CD4-positive, alpha-beta T cell treated with Interleukin-4 for 1 hour (primary cell): ENCODE results near the gene AUNIP.

Experiments used
- DNase-seq, 2 donors: peaks; one replicate each; pipeline ENCODE4 v3.0.0-alpha.2; 2020 to 2022

Gene AUNIP

GRCh38 chr1:25807480-25808390 lies 51.5 kb downstream of the AUNIP start:
- DNase-seq, result no peak

DNA sequence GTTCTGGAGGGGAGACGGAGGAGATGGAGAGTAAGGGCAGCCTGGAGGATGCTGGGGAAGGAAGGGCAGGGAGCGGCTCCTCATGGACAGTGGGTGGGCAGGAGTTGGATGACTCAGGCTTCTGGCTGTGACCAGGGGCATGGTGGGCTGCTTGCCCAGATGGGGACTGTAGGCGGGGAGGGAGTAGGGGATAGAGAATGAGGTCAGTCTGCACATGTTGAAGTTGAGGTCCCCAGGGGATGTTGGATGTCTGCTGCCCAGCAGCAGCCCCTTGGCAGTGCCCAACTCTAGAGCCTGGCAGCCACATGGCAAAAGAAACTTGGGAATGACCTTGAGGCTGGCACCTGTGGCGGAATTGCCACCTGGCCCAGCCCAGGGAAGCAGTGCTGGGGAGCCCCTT lies 52.8 kb downstream of the AUNIP start:
- no peak for DNase-seq

DNA sequence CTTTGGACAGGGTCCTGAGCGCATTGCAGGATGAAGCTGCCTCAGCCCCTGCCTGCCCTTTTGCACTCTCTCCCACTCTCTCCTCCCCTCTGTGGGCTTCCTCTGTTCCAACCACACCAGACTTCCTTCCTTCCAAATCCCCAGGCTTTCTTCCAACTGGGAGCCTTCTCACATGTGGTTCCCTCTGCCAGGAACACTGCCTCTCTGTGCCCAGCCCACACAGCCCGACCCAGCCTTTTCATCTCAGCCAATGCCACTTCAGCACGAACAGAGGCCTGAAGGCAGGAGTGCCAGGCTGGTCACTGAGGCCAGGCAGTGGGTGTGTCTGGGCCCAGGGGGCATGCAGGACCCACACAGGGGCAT lies 53.4 kb downstream of the AUNIP start:
- DNase-seq, result no peak

GRCh38 chr1:25804964-25805862 lies 54.0 kb downstream of the AUNIP start:
- no peak for DNase-seq

DNA sequence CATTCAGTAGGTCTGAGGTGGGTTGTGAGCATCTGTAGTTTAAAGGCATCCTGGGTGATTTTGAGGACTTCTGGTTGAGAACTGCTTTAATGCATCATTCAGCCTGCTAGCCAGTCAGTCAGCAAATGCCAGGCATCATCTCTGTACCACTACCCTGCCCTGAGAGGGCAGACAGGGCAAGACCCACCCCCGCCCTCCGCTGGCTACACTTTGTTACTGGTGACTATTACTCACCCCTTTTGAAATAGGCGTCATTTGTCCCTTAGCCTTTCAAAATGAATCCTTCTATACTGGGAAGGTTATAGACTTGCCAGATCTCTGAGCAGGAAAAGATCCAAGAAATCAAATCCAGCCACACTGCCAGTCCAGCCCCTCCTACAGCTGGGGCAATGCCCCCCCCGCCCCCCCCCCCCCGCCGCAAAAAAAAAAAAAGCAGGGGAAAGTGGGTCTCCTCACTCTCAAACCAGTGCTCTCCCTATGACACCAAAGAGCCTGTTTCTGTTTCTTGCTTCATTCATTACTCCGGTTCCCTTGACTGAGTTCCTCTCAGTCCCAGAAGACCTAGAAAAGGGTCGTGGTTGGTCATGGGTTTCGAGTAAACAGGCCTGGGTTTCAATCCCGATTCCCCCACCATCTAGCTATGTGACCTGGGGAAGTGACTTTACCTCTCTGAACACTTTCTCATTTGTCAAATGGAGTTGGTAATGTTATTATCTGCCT lies 54.9 kb downstream of the AUNIP start:
- DNase-seq, result no peak

- no peak for DNase-seq
Measured at GRCh38 chr1:25803368-25803767, 55.9 kb downstream of the AUNIP start.

DNA sequence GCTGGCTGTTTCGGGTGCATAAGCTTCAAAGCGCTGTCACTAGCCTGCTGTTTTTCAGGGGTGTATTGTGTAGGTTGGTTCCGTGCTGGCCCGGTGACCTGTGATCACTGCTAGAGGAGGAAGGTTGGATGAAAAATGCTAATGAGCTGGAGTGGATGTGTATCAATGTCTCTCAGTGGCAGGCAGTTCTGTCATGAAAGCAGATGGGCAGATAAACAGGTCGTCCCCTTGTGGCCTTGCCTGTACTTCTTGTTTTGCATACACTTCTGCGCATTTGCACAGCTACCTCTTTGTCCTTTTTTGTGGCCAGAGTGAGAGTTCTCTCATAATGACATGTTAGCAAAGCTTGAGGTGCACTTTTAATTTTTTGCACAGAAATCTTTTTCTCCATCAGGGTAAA lies 56.3 kb downstream of the AUNIP start:
- DNase-seq, result peak in 1 of 2 donors; percentile 16

- no peak for DNase-seq
Measured at GRCh38 chr1:25800703-25801377, 58.4 kb downstream of the AUNIP start.

DNA sequence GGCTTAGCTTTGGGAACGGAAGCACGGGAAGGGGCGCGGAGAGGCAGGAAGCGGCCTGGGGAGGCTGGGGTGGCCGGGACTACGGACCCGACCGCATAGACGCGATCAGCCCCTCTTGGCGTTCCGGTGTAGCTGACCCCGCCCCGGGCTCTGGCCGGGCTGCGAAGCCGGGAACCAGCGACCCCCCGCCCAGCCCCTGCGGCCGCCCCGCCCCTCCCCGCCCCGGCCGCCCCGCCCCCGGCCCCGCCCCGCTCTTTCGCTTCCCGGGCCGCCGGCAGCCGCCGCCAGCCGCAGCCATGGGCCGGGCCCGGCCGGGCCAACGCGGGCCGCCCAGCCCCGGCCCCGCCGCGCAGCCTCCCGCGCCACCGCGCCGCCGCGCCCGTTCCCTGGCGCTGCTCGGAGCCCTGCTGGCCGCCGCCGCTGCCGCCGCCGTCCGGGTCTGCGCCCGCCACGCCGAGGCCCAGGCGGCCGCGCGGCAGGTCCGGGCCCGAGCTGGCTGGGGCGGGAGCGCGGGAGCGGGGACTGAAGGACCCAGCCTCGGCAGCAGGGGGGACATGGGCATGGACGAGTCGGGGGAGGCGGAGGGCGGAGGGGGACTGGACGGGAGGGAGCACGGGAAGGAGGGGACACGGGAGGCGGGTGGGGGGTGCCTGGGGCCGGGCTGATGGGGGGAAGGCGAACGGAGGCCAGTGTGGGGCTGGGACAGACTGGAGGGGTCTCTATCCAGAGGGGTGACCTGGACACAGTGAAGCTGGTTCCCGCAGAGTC lies 59.1 kb downstream of the AUNIP start, which contains the start of gene SELENON:
Gene SELENON (plus strand): TSS at position 259 of the 768 bp plus-strand sequence. CDS start 38 bp downstream, at position 297.
- DNase-seq, result peak in 1 of 2 donors; percentile 44

GRCh38 chr1:25799352-25799934 lies 59.8 kb downstream of the AUNIP start:
- DNase-seq, result no peak

GRCh38 chr1:25798666-25799351 lies 60.4 kb downstream of the AUNIP start:
- DNase-seq, result no peak

- DNase-seq, result peak in 1 of 2 donors; percentile 19
Measured at GRCh38 chr1:25797939-25798338, 61.3 kb downstream of the AUNIP start.

DNA sequence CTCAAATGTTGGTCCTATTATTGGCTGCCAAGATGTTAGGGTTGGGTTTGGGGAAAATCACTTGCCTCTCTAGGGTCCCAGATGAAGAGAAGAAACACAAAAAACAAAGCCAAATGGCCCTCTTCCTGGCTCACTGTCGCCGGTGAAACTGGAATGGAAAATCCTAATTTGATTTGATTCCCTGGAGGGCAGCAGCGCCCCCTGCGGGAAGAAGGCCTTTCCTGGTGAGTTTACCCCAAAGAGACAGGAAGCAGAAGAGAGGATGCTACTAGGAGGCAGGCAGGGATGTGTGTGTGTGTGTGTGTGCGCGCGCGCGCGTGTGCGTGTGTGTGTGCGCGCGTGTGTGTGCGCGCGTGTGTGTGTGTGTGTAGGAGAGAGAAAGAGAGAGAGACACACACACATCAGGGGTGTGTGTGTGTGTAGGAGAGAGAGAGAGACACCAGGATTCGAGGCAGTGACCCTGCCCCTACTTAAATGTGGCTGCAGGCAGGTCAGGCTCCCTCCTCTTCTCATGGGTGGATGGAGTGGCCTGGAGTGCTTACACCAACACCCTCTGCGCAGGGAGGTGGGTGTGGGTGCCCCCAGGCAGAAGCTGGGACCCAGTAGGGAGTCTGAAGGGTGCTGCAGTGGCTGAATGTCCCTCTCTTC lies 62.3 kb downstream of the AUNIP start:
- peak; percentile 76 to 84 for DNase-seq

- peak; percentile 42 to 62 for DNase-seq
Measured at GRCh38 chr1:25795946-25796810, 63.1 kb downstream of the AUNIP start.

DNA sequence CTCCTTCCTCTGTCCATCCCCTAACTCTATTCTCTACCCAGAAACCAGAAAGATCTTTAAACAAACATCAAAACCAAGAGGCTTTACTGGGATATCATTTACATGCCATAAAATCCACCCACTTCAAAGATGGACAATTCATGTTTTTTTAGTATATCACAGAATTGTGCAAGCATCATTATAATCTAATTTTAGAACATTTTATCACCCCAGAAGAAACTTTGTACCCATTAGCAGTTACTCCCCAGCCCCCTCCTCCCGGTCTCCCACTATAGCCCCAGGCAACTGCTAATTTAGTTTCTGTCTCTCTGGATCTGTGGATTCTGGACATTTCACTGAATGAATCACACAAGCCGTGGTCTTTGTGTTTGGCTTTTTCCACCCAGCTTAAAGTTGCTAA lies 64.0 kb downstream of the AUNIP start:
- no peak for DNase-seq

DNA sequence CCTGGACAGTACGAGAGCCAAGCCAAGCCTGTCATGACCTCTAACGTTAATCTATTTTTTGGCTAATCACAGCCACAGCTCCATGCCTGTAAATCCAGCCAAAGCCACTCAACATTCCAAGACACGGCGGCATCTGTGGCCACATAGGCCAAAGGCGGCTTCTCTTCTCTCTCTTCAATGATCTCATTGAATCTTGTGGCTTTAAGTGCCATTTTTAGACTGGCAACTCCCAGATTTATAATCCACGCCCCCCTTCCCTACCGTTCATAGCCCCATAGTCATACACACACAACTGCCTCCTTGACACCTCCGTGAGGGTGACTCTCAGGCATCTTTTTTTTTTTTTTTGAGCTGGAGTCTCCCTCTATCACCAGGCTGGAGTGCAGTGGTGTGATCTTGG lies 64.9 kb downstream of the AUNIP start:
- DNase-seq, result no peak

GRCh38 chr1:25793585-25794170 lies 65.6 kb downstream of the AUNIP start:
- DNase-seq, result no peak

DNA sequence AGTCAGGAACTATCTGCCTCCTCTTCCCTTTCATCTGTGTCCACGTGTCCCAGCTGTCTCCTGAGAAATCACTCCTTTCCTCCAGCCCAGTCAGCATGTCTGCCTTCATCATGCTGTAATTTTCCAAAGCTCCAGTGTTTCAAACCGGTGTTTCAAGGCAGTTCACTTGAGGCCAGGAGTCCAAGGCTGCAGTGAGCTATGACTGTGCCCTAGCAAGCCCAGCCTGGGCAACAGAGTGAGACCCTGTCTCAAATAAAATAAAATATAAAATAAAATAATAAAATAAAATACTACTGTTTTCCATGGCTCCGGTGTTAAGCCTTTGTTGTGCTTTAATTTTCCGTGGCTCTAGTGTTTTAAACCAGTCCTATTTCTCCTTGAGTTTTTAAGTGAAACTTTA lies 67.1 kb downstream of the AUNIP start:
- DNase-seq, result no peak

GRCh38 chr1:25790472-25790871 lies 68.8 kb downstream of the AUNIP start:
- no peak for DNase-seq
